GM12874 (cell line): ENCODE results near the gene ANKZF1.

Experiments
- TF ChIP-seq, protein P1 (sequence below): IDR thresholded peaks from 2 replicates; pipeline ENCODE4 v1.5.1; 2011; ENCODE audit warnings: low read depth, mild to moderate bottlenecking, control low read depth, low read length, moderate library complexity; ENCODE audit not compliant: insufficient read depth

The ANKZF1 gene

DNA sequence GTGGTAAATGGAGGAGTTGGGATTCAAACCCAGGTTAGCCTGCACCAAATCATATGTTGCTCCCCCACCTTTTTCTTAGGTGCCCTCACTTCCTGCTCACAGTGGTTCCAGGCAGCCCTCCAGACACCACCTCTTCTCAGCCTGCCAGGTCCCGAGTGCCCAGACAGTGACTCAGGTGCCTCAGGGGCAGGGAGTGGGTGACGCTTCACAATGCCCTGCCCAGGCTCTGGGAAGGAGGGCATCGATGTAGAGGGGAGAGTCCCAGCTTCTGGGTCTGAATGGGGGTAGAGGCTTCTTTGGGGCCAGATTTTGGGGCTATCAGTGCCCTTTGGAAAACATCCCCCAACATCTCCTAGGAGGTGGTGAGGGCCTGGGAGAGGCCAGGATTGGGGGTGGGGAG lies 44.3 kb downstream of the ANKZF1 start:
- TF ChIP-seq, protein P1, sequence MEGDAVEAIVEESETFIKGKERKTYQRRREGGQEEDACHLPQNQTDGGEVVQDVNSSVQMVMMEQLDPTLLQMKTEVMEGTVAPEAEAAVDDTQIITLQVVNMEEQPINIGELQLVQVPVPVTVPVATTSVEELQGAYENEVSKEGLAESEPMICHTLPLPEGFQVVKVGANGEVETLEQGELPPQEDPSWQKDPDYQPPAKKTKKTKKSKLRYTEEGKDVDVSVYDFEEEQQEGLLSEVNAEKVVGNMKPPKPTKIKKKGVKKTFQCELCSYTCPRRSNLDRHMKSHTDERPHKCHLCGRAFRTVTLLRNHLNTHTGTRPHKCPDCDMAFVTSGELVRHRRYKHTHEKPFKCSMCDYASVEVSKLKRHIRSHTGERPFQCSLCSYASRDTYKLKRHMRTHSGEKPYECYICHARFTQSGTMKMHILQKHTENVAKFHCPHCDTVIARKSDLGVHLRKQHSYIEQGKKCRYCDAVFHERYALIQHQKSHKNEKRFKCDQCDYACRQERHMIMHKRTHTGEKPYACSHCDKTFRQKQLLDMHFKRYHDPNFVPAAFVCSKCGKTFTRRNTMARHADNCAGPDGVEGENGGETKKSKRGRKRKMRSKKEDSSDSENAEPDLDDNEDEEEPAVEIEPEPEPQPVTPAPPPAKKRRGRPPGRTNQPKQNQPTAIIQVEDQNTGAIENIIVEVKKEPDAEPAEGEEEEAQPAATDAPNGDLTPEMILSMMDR = no peak

DNA sequence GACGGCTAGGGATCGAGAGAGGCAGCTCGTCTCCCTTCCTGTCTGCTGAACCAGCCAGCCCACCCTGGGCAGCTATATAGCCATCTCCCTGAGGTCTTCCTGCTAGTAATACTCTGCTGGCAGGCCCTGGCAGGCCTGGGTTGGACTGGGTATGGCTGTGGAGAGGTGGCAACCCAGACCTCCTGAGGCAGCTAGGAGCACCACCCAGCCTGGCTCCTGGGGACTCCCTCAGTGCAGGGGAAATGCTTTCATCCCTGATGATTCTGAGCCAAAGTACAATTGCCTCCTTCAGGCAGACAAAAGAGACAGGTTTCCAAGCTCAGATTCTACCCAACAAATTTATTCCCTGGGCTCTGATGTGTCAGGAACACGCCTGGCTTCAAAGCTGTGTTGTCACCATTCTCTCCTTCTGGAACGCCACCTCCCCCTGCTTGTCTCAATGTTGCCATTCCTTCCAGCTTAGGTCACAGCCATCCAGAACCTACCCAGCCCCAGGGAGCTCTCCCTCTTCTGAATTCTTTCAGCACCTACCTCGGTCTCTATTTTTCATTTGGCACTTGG lies 44.8 kb downstream of the ANKZF1 start:
- TF ChIP-seq, protein P1 = no peak

DNA sequence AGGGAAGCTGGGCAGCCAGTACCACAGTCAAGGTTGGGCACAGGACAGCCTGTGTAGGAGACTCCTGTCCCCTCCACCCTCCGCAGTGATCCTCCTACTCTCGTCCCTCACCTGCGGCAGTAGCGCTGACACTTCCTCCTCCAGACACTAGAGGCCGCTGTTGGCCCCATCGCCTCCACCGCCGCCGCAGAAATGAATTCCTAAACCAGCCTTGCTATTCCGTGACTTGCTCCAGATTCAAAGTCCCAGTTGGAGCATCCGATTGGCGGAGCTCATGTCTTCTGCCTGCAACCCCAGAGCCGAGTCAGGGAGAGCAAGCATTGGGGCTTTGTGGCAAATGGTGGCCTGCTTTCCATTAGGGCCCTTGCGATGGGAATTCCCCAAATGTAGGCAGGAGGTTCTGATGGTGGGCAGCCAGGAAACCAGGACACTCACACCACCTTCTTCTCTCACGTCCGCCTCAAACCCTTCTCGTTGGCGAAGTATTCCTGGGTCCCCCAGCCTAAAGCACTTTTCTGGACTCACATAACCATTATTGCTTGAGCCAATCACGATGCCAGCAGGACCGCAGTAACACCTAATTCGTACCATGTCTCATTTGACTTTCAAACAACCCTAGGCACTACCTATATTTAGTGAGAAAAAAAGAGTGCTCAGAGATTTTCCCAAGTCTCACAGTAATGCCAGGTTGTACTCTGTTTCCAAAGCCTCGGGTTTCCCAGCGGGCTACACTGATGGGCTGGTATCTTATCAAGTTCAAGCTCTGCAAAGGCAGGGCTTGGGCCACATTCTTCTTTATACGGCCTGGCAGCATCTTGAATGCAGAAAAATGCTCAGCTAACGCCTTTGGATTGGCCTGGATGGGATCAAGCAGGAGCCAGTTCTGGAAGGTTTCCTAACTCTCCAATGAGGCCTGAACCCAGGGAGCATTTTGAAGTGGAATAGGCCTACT lies 48.4 kb downstream of the ANKZF1 start:
- TF ChIP-seq, protein P1 = peak; percentile 98

DNA sequence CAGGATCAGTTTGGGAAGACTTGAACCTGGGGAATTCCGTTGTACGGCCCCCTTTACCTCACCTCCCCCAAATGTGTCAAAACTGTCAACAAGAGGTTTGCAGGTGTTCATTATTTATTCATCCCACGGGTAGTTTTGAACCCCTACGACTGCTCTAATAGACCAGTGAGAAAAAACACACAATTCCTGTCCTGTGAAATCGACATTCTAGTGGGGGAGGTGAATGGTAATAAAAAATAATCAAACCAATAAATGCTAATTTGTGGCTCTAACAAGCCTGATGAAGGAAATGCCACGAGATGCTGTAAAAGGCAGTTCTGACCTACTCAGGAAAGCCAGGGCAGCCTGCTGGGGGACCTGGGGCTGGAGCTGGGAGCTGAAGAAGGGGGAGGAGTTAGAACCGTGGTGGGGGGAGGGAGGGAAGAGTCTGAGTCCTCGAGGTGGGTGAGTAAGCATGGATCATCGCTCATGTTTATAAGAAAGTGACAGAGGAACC lies 49.1 kb downstream of the ANKZF1 start:
- TF ChIP-seq, protein P1 = no peak

DNA sequence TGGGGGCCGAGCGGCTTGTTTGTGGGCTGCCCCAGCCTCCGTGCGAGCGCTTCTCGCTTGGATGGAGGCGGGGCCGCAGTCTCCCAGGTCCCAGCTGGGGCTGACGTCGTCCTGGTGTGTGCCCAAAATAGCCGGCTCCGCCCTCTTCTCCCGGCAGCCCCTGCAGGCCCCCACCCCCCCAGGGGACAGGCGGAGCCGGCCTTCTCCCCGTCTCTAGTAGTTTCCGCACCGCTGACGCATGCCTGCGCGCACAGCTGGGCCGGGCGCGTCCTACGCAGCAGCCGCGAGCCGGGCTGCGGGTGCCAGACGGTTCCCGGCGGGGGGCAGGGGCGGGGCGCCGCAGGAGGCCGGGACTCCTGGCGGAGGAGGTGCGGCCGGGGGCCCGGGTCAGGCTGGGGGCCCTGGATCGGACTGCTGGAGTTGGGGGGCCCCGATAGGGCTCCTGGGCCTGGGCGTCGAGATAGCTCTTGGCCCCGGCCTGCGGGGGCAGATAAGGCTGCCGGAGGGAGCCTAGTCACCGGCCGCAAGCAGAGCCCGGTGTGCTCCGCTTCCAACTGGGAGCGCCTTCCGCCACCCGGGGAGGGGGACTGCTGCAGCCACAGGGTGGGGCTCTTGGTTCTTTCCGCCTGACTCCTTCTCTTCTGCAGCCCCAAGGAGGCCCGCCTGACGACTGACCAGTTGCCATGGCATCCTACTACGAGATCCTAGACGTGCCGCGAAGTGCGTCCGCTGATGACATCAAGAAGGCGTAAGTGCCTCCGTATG lies 49.7 kb downstream of the ANKZF1 start, which contains the start of gene DNAJB2:
Gene DNAJB2, plus strand, starts transcription at position 216 of the 765 bp plus-strand sequence. Its CDS starts 468 bp downstream, at position 684.
- TF ChIP-seq, protein P1 = no peak; the same call in 1 of the 2 replicates

DNA sequence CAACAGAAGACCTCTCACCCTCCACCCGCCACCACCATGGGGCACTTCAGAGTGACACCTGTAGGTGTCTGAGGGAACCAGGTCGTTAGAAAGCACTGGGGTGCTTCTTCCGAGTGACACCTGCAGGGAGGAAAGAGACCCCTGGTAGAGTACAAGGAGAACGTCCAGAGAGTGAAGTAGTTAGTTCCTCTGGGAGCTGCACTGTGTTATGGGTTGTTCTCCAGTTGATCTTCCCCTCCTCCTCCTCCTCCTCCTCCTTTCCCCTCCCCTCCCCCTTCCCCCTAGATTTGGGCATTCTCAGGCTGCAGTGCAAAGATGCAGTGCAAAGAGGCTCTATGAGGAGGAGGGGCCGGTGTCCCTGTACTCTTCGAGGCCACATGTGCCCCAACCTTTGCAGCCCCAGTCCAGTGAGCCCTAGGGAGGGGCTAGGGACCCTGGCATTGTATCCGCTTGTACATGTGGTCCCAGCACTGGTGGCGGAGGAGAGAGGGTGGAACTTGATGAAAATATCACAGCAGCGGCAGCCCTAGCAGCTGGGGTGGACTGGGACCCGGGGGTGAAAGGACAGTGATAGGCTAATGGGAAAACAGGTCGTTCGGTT lies 50.4 kb downstream of the ANKZF1 start:
- TF ChIP-seq, protein P1 = no peak
